PC-3 (cell line): Measurements from ENCODE around the gene LRP5.

Experiments used
- CTCF ChIP-seq: fragments of 300-600 bp; sonication (generic); conservative IDR thresholded peaks from 2 replicates; pipeline ENCODE4 v1.5.1; 2017; ENCODE audit warnings: antibody characterized with exemption, low read depth, mild to moderate bottlenecking, low read length
- EZH2 ChIP-seq: fragments of 300-600 bp; sonication (generic); IDR thresholded peaks from one replicate; pipeline ENCODE4 v1.6.1; 2017; ENCODE audit warnings: antibody characterized with exemption, mild to moderate bottlenecking, low read length; ENCODE audit not compliant: unreplicated experiment

GRCh38 chr11:68455485-68455884 lies 143.1 kb downstream of the LRP5 start:
- TF ChIP-seq EZH2, result no peak
- TF ChIP-seq CTCF, result no peak
